IMR-90 (cell line): ENCODE data around the gene MYPN. TPM values are rescaled to one million over a fixed set of nuclear protein-coding genes. Genes with fewer than 3 reads are reported as not detected.

ENCODE experiments used
- ATAC-seq: fragments of 200-7000 bp; cut with Tn5 transposase; 2 replicates; pipeline ENCODE4 v1.9.1; 2020; ENCODE audit warnings: low read depth, mild to moderate bottlenecking, moderate library complexity
- BruUV-seq: library from RNA; stranded (reverse); fragments of 400-500 nt; replicated peaks from 2 replicates; lab custom pipeline; 2021; lab: Mats Ljungman, UMichigan
- CTCF ChIA-PET: fragments of 300-600 bp; formaldehyde crosslinking; extraction: SDS; loops from one replicate; lab custom pipeline; 2021; ENCODE audit warnings: antibody characterized with exemption; lab: Yijun Ruan, JAX
- POLR2A ChIA-PET: fragments of 300-600 bp; sonication (Branson Sonifier 250); formaldehyde crosslinking; loops from one replicate; lab custom pipeline; 2022; ENCODE audit warnings: antibody characterized with exemption; ENCODE audit not compliant: unreplicated experiment; lab: Charles Lee
- DNase-seq: peaks from one replicate; pipeline ENCODE4 v3.0.0; 2013
- H2AFZ ChIP-seq: replicated peaks from 2 replicates; pipeline ENCODE3; 2013; ENCODE audit warnings: low read length, mild to moderate bottlenecking; ENCODE audit not compliant: poor library complexity
- H2AK5ac ChIP-seq: 2 replicates; pipeline ENCODE4 v1.6.1; 2013; ENCODE audit warnings: low read depth, low read length, inconsistent platforms
- H2AK9ac ChIP-seq: replicated peaks from 2 replicates; pipeline ENCODE3; 2013; ENCODE audit warnings: mild to moderate bottlenecking, low read depth, low read length, moderate library complexity; ENCODE audit not compliant: poor library complexity
- H2BK120ac ChIP-seq: 2 replicates; pipeline ENCODE4 v1.6.1; 2013; ENCODE audit warnings: low read depth, low read length, inconsistent platforms
- H2BK15ac ChIP-seq: 3 replicates; pipeline ENCODE4 v1.6.1; 2013; ENCODE audit warnings: low read depth, low read length, inconsistent platforms
- H2BK20ac ChIP-seq: 2 replicates; pipeline ENCODE4 v1.6.1; 2013; ENCODE audit warnings: low read depth, mild to moderate bottlenecking, inconsistent platforms, low read length, moderate library complexity
- H2BK5ac ChIP-seq: 2 replicates; pipeline ENCODE4 v1.6.1; 2013; ENCODE audit warnings: mild to moderate bottlenecking, low read depth, low read length, inconsistent platforms; ENCODE audit not compliant: poor library complexity, severe bottlenecking
- H3K14ac ChIP-seq: replicated peaks from 2 replicates; pipeline ENCODE4 v1.6.1; 2013; ENCODE audit warnings: low read depth, low read length, inconsistent platforms
- H3K18ac ChIP-seq: 2 replicates; pipeline ENCODE4 v1.6.1; 2013; ENCODE audit warnings: low read depth, low read length, control low read depth
- H3K23ac ChIP-seq: 2 replicates; pipeline ENCODE4 v1.6.1; 2013; ENCODE audit warnings: low read depth, low read length, inconsistent platforms
- H3K27ac ChIP-seq: 2 replicates; pipeline ENCODE4 v1.5.1; 2013; ENCODE audit warnings: mild to moderate bottlenecking, control low read depth, low read length; ENCODE audit not compliant: insufficient read depth
- H3K27me3 ChIP-seq: 2 replicates; pipeline ENCODE4 v1.6.1; 2013; ENCODE audit warnings: low read length; ENCODE audit not compliant: control insufficient read depth, insufficient read depth
- H3K36me3 ChIP-seq: 2 replicates; pipeline ENCODE4 v1.6.1; 2013; ENCODE audit warnings: low read length, mixed read lengths; ENCODE audit not compliant: control insufficient read depth, insufficient read depth
- H3K4ac ChIP-seq: 2 replicates; pipeline ENCODE4 v1.6.1; 2013; ENCODE audit warnings: low read depth, low read length, inconsistent platforms
- H3K4me1 ChIP-seq: 2 replicates; pipeline ENCODE4 v1.6.1; 2013; ENCODE audit warnings: low read length, mixed read lengths; ENCODE audit not compliant: control insufficient read depth, insufficient read depth
- H3K4me2 ChIP-seq: 2 replicates; pipeline ENCODE4 v1.6.1; 2013; ENCODE audit warnings: low read depth, mild to moderate bottlenecking, control low read depth, low read length, moderate library complexity
- H3K4me3 ChIP-seq: 2 replicates; pipeline ENCODE4 v1.5.1; 2013; ENCODE audit warnings: low read depth, mild to moderate bottlenecking, control low read depth, low read length, moderate library complexity; ENCODE audit not compliant: insufficient read depth
- H3K56ac ChIP-seq: 2 replicates; pipeline ENCODE4 v1.6.1; 2013; ENCODE audit warnings: low read length, inconsistent platforms; ENCODE audit not compliant: insufficient read depth; ENCODE audit errors: extremely low read depth
- H3K79me1 ChIP-seq, 2 experiments: 2 replicates each; pipeline ENCODE4 v1.6.1; 2013; ENCODE audit warnings: low read length in 2 of 2, inconsistent platforms in 1 of 2, low read depth in 1 of 2
- H3K9ac ChIP-seq: 2 replicates; pipeline ENCODE4 v1.6.1; 2013; ENCODE audit warnings: low read depth, low read length, control low read depth
- H3K9me1 ChIP-seq: 2 replicates; pipeline ENCODE4 v1.6.1; 2013; ENCODE audit warnings: low read length, inconsistent platforms; ENCODE audit not compliant: insufficient read depth
- H3K9me3 ChIP-seq: 2 replicates; pipeline ENCODE4 v1.6.1; 2013; ENCODE audit warnings: low read length; ENCODE audit not compliant: control insufficient read depth, insufficient read depth
- H4K20me1 ChIP-seq: 2 replicates; pipeline ENCODE4 v1.6.1; 2013; ENCODE audit warnings: low read length, inconsistent platforms; ENCODE audit not compliant: insufficient read depth
- H4K5ac ChIP-seq: 2 replicates; pipeline ENCODE4 v1.6.1; 2013; ENCODE audit warnings: mild to moderate bottlenecking, low read depth, low read length, control low read depth
- H4K8ac ChIP-seq, 2 experiments: 2 replicates each; pipeline ENCODE4 v1.6.1; 2013; ENCODE audit warnings: low read depth in 2 of 2, low read length in 2 of 2, control low read depth in 1 of 2, inconsistent platforms in 1 of 2
- H4K91ac ChIP-seq: 2 replicates; pipeline ENCODE4 v1.6.1; 2013; ENCODE audit warnings: low read depth, low read length, inconsistent platforms; ENCODE audit not compliant: insufficient read depth
- CEBPB ChIP-seq: IDR thresholded peaks from 2 replicates; pipeline ENCODE4 v1.6.1; 2012; ENCODE audit warnings: low read depth, low read length, improper control_type of control experiment
- FOS ChIP-seq: fragments of 150-350 bp; IDR thresholded peaks from 2 replicates; pipeline ENCODE4 v1.6.1; 2016; ENCODE audit warnings: low read depth, low read length
- MAFK ChIP-seq: IDR thresholded peaks from 2 replicates; pipeline ENCODE4 v1.6.1; 2012; ENCODE audit warnings: low read depth, low read length, improper control_type of control experiment
- MAZ ChIP-seq: IDR thresholded peaks from 2 replicates; pipeline ENCODE4 v1.6.1; 2012; ENCODE audit warnings: low read depth, mild to moderate bottlenecking, low read length, improper control_type of control experiment, moderate library complexity, borderline replicate concordance
- POLR2A ChIP-seq: IDR thresholded peaks from 2 replicates; pipeline ENCODE4 v1.6.1; 2012; ENCODE audit warnings: mild to moderate bottlenecking, low read depth, low read length
- RAD21 ChIP-seq: IDR thresholded peaks from 2 replicates; pipeline ENCODE4 v1.6.1; 2012; ENCODE audit warnings: low read length, improper control_type of control experiment
- RFX5 ChIP-seq: IDR thresholded peaks from 2 replicates; pipeline ENCODE4 v1.8.0; 2012; ENCODE audit warnings: low read depth, mild to moderate bottlenecking, low read length, moderate library complexity
- SMC3 ChIP-seq: fragments of 150-350 bp; IDR thresholded peaks from 2 replicates; pipeline ENCODE4 v1.6.1; 2016; ENCODE audit warnings: low read depth, mild to moderate bottlenecking, antibody characterized with exemption, low read length, moderate library complexity
- WGBS, 2 experiments: methylation state at CpG; one replicate each; pipeline versions ENCODE4 v1.1.5 to v1.1.7; 2013; ENCODE audit warnings: missing lambda C conversion rate in 2 of 2; ENCODE audit not compliant: insufficient read length in 1 of 2; ENCODE audit errors: extremely low coverage in 2 of 2; 5-methylcytosine and 5-hydroxymethylcytosine counted together
- dilution Hi-C: fragments of 300-500 bp; cut with HindIII; formaldehyde crosslinking; loops from one replicate; pipeline ENCODE4 v1.14.3; 2018; ENCODE audit warnings: low sequenced_read_pairs; ENCODE audit not compliant: unreplicated experiment
- in situ Hi-C: fragments of 300-500 bp; cut with MboI; formaldehyde crosslinking; loops from 3 replicates; pipeline ENCODE4 v1.14.3; 2019; ENCODE audit warnings: low sequenced_read_pairs, inconsistent platforms, mixed read lengths
- intact Hi-C: fragments of 100-400 bp; cut with micrococcal nuclease; formaldehyde crosslinking; loops from 2 replicates; pipeline ENCODE4 v1.10.0; 2022
- polyA plus RNA-seq, 3 experiments: library from polyadenylated mRNA; depleted of rRNA; stranded (reverse); fragments of >200 nt; gene quantifications; 2 replicates each; pipeline ENCODE4 v1.2.3, GENCODE V29; 2012; ENCODE audit warnings: low replicate concordance in 1 of 3
- total RNA-seq: library from RNA; depleted of rRNA; stranded (reverse); fragments of >200 nt; gene quantifications from 2 replicates; pipeline ENCODE4 v1.2.3, GENCODE V29; 2012
- TF ChIP-seq, protein P1 (sequence below): fragments of 150-350 bp; IDR thresholded peaks from 2 replicates; pipeline ENCODE4 v1.6.1; 2016; ENCODE audit warnings: low read depth, mild to moderate bottlenecking, low read length, moderate library complexity, borderline replicate concordance

The MYPN gene
- total and polyA plus RNA-seq, 2 of the 4 experiments (the other 2 are of a cell fraction): 7.8 to 13.1 TPM

DNA sequence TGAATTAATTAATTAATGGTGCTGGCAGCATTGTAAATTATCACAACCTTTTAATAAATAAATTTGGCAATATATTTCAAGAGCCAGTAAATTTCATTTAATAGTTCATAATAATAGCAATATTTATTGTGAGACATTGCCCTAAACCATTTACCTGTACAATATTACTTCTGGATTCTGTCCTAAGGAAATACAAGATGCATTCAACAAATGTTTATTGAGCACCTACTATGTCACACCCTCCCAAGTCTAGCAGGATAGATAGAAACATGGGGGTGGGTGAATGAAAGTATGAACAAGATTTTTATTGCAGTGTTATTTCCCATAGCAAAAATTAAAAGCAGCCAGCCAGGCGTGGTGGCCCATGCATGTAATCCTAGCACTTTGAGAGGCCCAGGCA, 29.9 kb upstream of the MYPN start:
- Histone ChIP-seq H3K79me1 (peaks cover 4 to 6% of the 10 kb centered on the region in 2 experiments; a peak in 3 of 4 replicates), H2BK20ac (no peak overlapping the region), H3K36me3 (no peaks in the 10 kb centered on the region), H4K91ac (no peak overlapping the region), H3K4me2 (no peak overlapping the region), H4K8ac (no peak overlapping the region), H3K23ac (no peak overlapping the region), H3K4me3 (no peak overlapping the region), H3K4me1 (peaks cover 4% of the 10 kb centered on the region), H2BK120ac (no peak overlapping the region), H2AK5ac (no peak overlapping the region), H3K9me3 (no peaks in the 10 kb centered on the region), H3K27ac (no peak overlapping the region), H3K9ac (no peak overlapping the region), H3K14ac (no peak overlapping the region), H2AK9ac (no peak overlapping the region), H4K20me1 (peaks cover 2% of the 10 kb centered on the region; the same call in 1 of the 2 replicates), H3K4ac (no peak overlapping the region), H2BK15ac (no peak overlapping the region), H3K18ac (no peak overlapping the region), H2AFZ (no peak overlapping the region), H2BK5ac (no peak overlapping the region), H3K27me3 (no peaks in the 10 kb centered on the region), H3K56ac (no peak overlapping the region), H3K9me1 (no peaks in the 10 kb centered on the region), H4K5ac (no peak overlapping the region)
- ATAC-seq: no peak
- intact Hi-C loops: loop anchor here (10.0 kb wide), 1 partner anchor 255 kb away; the partner anchor contains the start of genes HNRNPH3 and PBLD
- dilution Hi-C loops: no loop called here
- ChIA-PET CTCF (no interaction called here), POLR2A (no interaction called here)
- TF ChIP-seq CEBPB (no peak), SMC3 (no peak), RAD21 (no peak), MAFK (no peak), POLR2A (no peak), FOS (no peak), RFX5 (no peak), MAZ (no peak)
- TF ChIP-seq, protein P1, sequence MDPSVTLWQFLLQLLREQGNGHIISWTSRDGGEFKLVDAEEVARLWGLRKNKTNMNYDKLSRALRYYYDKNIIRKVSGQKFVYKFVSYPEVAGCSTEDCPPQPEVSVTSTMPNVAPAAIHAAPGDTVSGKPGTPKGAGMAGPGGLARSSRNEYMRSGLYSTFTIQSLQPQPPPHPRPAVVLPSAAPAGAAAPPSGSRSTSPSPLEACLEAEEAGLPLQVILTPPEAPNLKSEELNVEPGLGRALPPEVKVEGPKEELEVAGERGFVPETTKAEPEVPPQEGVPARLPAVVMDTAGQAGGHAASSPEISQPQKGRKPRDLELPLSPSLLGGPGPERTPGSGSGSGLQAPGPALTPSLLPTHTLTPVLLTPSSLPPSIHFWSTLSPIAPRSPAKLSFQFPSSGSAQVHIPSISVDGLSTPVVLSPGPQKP: no peak
- no TSS peak for BruUV-seq
- no CpG with 5 or more reads among the region's 1 CpG for WGBS, 2 experiments
- no peak for DNase-seq
- in situ Hi-C loops: no loop called here
